ENCODE results near the gene FBXL20. TPM values are rescaled to one million over a fixed set of nuclear protein-coding genes. Genes with fewer than 3 reads are reported as not detected.

Gene FBXL20
- total and polyA plus RNA-seq, 11 donors = 3.1 to 21.9 (median 12.2) TPM

DNA sequence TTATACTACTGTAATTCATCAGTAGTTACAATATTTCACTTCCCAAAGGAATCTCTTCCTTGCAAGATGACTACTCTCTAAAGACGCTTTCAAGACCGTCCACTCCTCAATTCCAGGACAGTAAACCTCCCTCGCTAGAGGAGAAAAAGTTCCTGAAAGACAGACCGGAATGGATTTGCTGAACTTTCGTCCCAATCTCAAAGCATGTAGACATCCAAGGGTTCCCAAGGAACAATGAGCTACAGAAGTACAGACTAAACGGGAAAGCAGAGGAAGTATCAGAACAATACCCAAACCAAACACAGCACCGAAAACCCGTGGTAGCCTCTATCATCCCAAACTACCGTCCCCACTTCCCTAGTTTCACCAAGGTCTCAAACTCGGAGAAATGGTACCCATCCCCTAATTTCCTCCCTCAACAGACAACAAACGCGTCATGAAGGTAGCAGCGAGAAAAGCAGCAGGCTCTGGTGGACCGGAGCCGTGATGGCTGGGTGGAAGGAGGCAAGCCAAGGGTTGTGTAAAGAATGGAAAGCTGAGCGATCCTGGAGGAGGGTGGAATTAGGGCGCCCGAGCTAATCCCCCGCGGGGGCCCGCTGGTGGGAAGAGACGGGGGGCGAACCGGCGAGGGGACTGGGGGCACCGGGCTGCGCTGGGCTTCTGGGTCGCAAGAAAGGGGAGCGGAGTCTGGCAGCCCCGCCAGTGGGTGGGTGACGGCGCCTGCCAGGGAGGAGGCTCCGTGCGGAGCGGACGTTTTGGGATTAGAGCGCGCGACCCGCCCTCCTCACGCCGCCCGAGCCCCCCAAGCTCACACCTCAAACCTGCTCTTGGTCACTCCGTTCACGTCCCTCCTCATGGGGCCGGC, 647 bp downstream of the FBXL20 start:
- Histone ChIP-seq H3K9me3 (no peaks in the 10 kb centered on the region), H3K36me3 (peaks cover 0 to 12% (median 3%) of the 10 kb centered on the region in 9 donors), H3K4me3 (peak overlapping the region; percentile 54 to 99 (median 91)), H3K4me1 (peaks cover 0 to 30% (median 20%) of the 10 kb centered on the region in 12 donors), H3K27me3 (no peaks in the 10 kb centered on the region), H3K27ac (peak overlapping the region; percentile 77 to 96 (median 88))
- WGBS, 4 donors = 0 to 1% (median 1%) methylated on average over 37 to 46 of the region's 46 CpGs
- DNase-seq (peak in 3 of 5 donors; percentile 29 to 62 (median 33)), ATAC-seq (peak in 3 of 4 donors; percentile 1 to 9 (median 6))
- intact Hi-C loops (cut with DNase I) = loop anchor here in 3 of 10 donors (5.0 to 10.0 kb wide), 2 partner anchors 126 to 128 kb away; no protein-coding TSS in a partner anchor
- TF ChIP-seq, protein P1, sequence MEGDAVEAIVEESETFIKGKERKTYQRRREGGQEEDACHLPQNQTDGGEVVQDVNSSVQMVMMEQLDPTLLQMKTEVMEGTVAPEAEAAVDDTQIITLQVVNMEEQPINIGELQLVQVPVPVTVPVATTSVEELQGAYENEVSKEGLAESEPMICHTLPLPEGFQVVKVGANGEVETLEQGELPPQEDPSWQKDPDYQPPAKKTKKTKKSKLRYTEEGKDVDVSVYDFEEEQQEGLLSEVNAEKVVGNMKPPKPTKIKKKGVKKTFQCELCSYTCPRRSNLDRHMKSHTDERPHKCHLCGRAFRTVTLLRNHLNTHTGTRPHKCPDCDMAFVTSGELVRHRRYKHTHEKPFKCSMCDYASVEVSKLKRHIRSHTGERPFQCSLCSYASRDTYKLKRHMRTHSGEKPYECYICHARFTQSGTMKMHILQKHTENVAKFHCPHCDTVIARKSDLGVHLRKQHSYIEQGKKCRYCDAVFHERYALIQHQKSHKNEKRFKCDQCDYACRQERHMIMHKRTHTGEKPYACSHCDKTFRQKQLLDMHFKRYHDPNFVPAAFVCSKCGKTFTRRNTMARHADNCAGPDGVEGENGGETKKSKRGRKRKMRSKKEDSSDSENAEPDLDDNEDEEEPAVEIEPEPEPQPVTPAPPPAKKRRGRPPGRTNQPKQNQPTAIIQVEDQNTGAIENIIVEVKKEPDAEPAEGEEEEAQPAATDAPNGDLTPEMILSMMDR (IDR thresholded peaks at IDR 0.05) = no peak
- no peak for TF ChIP-seq POLR2A (IDR thresholded peaks at IDR 0.05)

DNA sequence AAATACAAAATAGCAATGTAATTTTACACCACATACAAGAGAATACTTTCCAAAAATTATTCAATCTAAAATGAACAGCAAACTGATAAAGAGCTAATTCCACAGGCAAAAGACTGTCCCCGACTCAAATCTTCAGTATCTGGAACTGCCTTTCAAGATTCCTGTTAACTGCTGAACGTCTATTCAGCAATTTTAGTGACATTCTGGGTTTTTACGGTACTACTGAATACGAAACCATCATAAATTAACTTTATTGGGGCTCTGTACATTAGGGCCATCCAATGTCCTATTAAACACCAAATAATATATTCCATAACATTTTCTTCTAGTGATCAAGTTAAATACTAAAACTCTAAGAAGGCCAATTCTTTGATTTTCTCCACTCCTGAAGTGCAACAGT, 1.6 kb downstream of the FBXL20 start:
- intact Hi-C loops (cut with DNase I) = loop anchor here in 5 of 10 donors (5.0 to 10.0 kb wide), 4 partner anchors 95 to 155 kb away; no protein-coding TSS in a partner anchor
- Histone ChIP-seq H3K4me1 (peaks cover 0 to 30% (median 20%) of the 10 kb centered on the region in 12 donors), H3K27ac (peak overlapping the region in 3 of 12 donors; percentile 82 to 94 (median 93)), H3K4me3 (peak overlapping the region in 9 of 12 donors; percentile 75 to 99 (median 95)), H3K36me3 (peaks cover 0 to 3% (median 0%) of the 10 kb centered on the region in 9 donors), H3K9me3 (no peaks in the 10 kb centered on the region), H3K27me3 (no peaks in the 10 kb centered on the region)
- WGBS, 4 donors = 47 to 59% (median 53%) methylated on average over 4 of the region's 4 CpGs
- DNase-seq (no peak), ATAC-seq (no peak)
- no peak for TF ChIP-seq POLR2A (IDR thresholded peaks at IDR 0.05)
- TF ChIP-seq, protein P1 (IDR thresholded peaks at IDR 0.05) = no peak

GRCh38 chr17:39393736-39394135, 7.7 kb downstream of the FBXL20 start:
- DNase-seq (no peak), ATAC-seq (peak in 2 of 4 donors; percentile 36 to 38)
- H3K27me3 ChIP-seq = no peaks in the 10 kb centered on the region
- H3K4me1 ChIP-seq = peaks cover 0 to 30% (median 14%) of the 10 kb centered on the region in 12 donors
- H3K27ac ChIP-seq = no peak overlapping the region
- H3K4me3 ChIP-seq = no peak overlapping the region
- TF ChIP-seq POLR2A (IDR thresholded peaks at IDR 0.05) = no peak
- TF ChIP-seq, protein P1 (IDR thresholded peaks at IDR 0.05) = peak in 7 of 12 donors; percentile 10 to 47 (median 29)
- WGBS, 4 donors = 47 to 56% (median 51%) methylated on average over 2 of the region's 2 CpGs
- H3K9me3 ChIP-seq = no peaks in the 10 kb centered on the region
- intact Hi-C loops (cut with DNase I) = loop anchor here in 5 of 10 donors (2.0 to 10.0 kb wide), 5 partner anchors 89 to 149 kb away; no protein-coding TSS in a partner anchor
- H3K36me3 ChIP-seq = peaks cover 0 to 4% (median 0%) of the 10 kb centered on the region in 9 donors

DNA sequence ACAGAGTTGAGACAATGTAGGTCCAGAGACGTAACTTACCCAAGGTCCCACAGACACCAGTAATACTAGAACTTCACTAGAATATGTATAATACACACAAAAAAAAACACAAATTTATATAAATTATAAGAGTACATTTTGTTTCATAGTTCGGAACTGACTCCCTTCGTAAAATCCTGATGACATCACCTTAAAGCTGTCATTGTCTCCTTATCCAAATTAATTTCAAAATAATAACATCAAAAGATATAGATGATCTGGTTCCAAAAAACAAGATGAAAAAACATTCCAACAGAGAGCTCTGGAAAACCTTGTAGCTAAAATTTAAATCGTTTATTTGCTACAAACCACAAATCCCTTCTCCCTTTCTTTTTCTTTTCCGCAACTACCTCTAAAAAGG, 10.0 kb downstream of the FBXL20 start:
- Histone ChIP-seq H3K9me3 (no peaks in the 10 kb centered on the region), H3K4me1 (peaks cover 0 to 25% (median 12%) of the 10 kb centered on the region in 12 donors), H3K27ac (no peak overlapping the region), H3K27me3 (no peaks in the 10 kb centered on the region), H3K4me3 (no peak overlapping the region), H3K36me3 (peaks cover 0 to 23% (median 4%) of the 10 kb centered on the region in 9 donors)
- ATAC-seq = no peak
- intact Hi-C loops (cut with DNase I) = loop anchor here in 4 of 10 donors (5.0 to 10.0 kb wide), 4 partner anchors 87 to 147 kb away; no protein-coding TSS in a partner anchor
- 86 to 92% (median 87%) methylated on average over 5 of the region's 5 CpGs for WGBS, 4 donors
- TF ChIP-seq POLR2A (IDR thresholded peaks at IDR 0.05) = no peak
- TF ChIP-seq, protein P1 (IDR thresholded peaks at IDR 0.05) = no peak
- DNase-seq = no peak
